ENCODE measurements around the gene MKRN1.
"Not testable (repeated sequence)": the region's sequence is repeated elsewhere in the genome, so short reads cannot be mapped to it uniquely, and the experiment has no call there.

MKRN1 gene

DNA sequence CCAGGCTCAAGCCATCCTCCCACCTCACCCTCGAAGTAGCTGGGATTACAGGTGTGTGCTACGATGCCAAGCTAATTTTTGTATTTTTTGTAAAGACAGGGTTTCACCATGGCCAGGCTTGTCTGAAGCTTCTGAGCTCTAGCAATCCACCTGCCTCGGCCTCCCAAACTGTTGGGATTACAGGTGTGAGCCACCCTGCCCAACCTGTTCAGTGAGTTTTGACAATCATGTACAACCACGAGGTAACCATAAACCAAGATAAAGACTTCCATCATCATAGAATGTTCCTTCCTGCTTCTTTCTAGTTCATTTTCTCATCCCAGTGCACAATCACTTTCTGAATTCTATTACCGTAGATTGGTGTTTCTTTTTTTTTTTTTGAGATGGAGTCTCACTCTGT is 30.5 kb upstream of the MKRN1 start:
- Histone ChIP-seq H3K9me3 (ENCODE audit: low read length) (no peaks in the 10 kb centered on the region), H3K4me2 (ENCODE audit: low read length) (no peak overlapping the region), H3F3A (ENCODE audit: insufficient read depth, low read length) (no peaks in the 10 kb centered on the region), H3K27me3 (ENCODE audit: insufficient read depth, low read length) (no peaks in the 10 kb centered on the region), H3K4me3 (ENCODE audit: low read depth, low read length, poor library complexity, severe bottlenecking) (no peak overlapping the region), H3K4me1 (ENCODE audit: insufficient read depth, low read length, severe bottlenecking) (no peaks in the 10 kb centered on the region), H3K36me3 (ENCODE audit: insufficient read depth, low read length) (no peaks in the 10 kb centered on the region), H3K9ac (ENCODE audit: low read length) (no peak overlapping the region), H3K9me2 (ENCODE audit: low read depth, low read length) (no peaks in the 10 kb centered on the region), H4K20me1 (ENCODE audit: insufficient read depth, low read length) (no peaks in the 10 kb centered on the region), H2AFZ (ENCODE audit: low read length) (no peak overlapping the region), H3K27ac (ENCODE audit: low read depth, low read length, poor library complexity, severe bottlenecking) (no peak overlapping the region), H3K79me2 (ENCODE audit: insufficient read depth, low read length) (no peaks in the 10 kb centered on the region)
- TF ChIP-seq EZH2 (IDR thresholded peaks at IDR 0.05; ENCODE audit: borderline replicate concordance, low read length): no peak
- TF ChIP-seq, protein P1, sequence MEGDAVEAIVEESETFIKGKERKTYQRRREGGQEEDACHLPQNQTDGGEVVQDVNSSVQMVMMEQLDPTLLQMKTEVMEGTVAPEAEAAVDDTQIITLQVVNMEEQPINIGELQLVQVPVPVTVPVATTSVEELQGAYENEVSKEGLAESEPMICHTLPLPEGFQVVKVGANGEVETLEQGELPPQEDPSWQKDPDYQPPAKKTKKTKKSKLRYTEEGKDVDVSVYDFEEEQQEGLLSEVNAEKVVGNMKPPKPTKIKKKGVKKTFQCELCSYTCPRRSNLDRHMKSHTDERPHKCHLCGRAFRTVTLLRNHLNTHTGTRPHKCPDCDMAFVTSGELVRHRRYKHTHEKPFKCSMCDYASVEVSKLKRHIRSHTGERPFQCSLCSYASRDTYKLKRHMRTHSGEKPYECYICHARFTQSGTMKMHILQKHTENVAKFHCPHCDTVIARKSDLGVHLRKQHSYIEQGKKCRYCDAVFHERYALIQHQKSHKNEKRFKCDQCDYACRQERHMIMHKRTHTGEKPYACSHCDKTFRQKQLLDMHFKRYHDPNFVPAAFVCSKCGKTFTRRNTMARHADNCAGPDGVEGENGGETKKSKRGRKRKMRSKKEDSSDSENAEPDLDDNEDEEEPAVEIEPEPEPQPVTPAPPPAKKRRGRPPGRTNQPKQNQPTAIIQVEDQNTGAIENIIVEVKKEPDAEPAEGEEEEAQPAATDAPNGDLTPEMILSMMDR (IDR thresholded peaks at IDR 0.05; ENCODE audit: low read length): no peak

DNA sequence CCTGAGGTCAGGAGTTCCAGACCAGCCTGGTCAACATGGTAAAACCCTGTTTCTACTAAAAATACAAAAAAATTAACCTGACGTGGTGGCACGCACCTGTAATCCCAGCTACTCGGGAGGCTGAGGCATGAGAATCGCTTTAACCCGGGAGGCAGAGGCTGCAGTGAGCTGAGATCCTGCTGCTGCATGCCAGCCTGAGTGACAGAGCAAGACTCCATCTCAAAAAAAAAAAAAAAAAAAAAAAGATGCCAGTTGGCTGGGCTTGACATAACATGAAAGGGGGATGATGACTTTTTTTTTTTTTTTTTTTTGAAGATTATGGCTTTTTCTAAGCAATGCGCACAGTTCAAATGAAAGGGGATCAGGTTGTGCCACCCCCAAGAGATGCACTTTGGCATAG is 28.3 kb upstream of the MKRN1 start:
- H3K79me2 ChIP-seq (ENCODE audit: insufficient read depth, low read length); H3K4me1 ChIP-seq (ENCODE audit: insufficient read depth, low read length, severe bottlenecking); H3F3A ChIP-seq (ENCODE audit: insufficient read depth, low read length); H3K9me3 ChIP-seq (ENCODE audit: low read length); H3K4me2 ChIP-seq (ENCODE audit: low read length); H3K4me3 ChIP-seq (ENCODE audit: low read depth, low read length, poor library complexity, severe bottlenecking); H4K20me1 ChIP-seq (ENCODE audit: insufficient read depth, low read length); H3K27ac ChIP-seq (ENCODE audit: low read depth, low read length, poor library complexity, severe bottlenecking); H3K9ac ChIP-seq (ENCODE audit: low read length); H3K27me3 ChIP-seq (ENCODE audit: insufficient read depth, low read length); H3K36me3 ChIP-seq (ENCODE audit: insufficient read depth, low read length); H2AFZ ChIP-seq (ENCODE audit: low read length); H3K9me2 ChIP-seq (ENCODE audit: low read depth, low read length): not testable (repeated sequence)

- Histone ChIP-seq H4K20me1 (ENCODE audit: insufficient read depth, low read length) (no peaks in the 10 kb centered on the region), H3K36me3 (ENCODE audit: insufficient read depth, low read length) (no peaks in the 10 kb centered on the region), H3K79me2 (ENCODE audit: insufficient read depth, low read length) (no peaks in the 10 kb centered on the region), H3K4me2 (ENCODE audit: low read length) (no peak overlapping the region), H3K27me3 (ENCODE audit: insufficient read depth, low read length) (no peaks in the 10 kb centered on the region), H2AFZ (ENCODE audit: low read length) (no peak overlapping the region), H3K4me3 (ENCODE audit: low read depth, low read length, poor library complexity, severe bottlenecking) (no peak overlapping the region), H3K4me1 (ENCODE audit: insufficient read depth, low read length, severe bottlenecking) (no peaks in the 10 kb centered on the region), H3K9ac (ENCODE audit: low read length) (no peak overlapping the region), H3K9me3 (ENCODE audit: low read length) (no peaks in the 10 kb centered on the region), H3K9me2 (ENCODE audit: low read depth, low read length) (no peaks in the 10 kb centered on the region), H3K27ac (ENCODE audit: low read depth, low read length, poor library complexity, severe bottlenecking) (no peak overlapping the region), H3F3A (ENCODE audit: insufficient read depth, low read length) (no peaks in the 10 kb centered on the region)
- TF ChIP-seq EZH2 (IDR thresholded peaks at IDR 0.05; ENCODE audit: borderline replicate concordance, low read length): no peak
- TF ChIP-seq, protein P1 (IDR thresholded peaks at IDR 0.05; ENCODE audit: low read length): no peak
Observed at GRCh38 chr7:140506788-140507464, 27.6 kb upstream of the MKRN1 start.

DNA sequence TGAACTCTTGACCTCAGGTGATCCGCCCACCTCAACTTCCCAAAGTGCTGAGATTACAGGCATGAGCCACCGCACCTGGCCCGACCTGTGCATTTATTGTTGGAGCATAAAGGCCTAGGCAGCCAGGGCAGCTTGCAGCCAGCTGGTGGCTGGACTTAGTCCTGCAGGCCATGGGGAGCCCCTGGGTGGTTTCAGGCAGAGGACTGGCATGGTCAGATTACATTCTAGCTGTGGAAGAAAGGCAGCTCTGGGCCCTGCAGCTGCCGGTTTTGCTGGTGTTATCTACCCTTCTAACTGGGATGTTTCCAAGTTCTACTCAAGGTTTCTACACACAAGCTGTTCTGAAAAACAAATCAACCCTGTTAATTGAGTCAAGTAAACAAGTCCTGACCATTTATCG is 22.7 kb upstream of the MKRN1 start:
- Histone ChIP-seq H3K9me2 (ENCODE audit: low read depth, low read length) (no peaks in the 10 kb centered on the region), H4K20me1 (ENCODE audit: insufficient read depth, low read length) (no peaks in the 10 kb centered on the region), H3K79me2 (ENCODE audit: insufficient read depth, low read length) (no peaks in the 10 kb centered on the region), H3K4me3 (ENCODE audit: low read depth, low read length, poor library complexity, severe bottlenecking) (no peak overlapping the region), H3F3A (ENCODE audit: insufficient read depth, low read length) (no peaks in the 10 kb centered on the region), H3K27me3 (ENCODE audit: insufficient read depth, low read length) (no peaks in the 10 kb centered on the region), H2AFZ (ENCODE audit: low read length) (no peak overlapping the region), H3K36me3 (ENCODE audit: insufficient read depth, low read length) (no peaks in the 10 kb centered on the region), H3K9me3 (ENCODE audit: low read length) (no peaks in the 10 kb centered on the region), H3K4me1 (ENCODE audit: insufficient read depth, low read length, severe bottlenecking) (no peaks in the 10 kb centered on the region), H3K4me2 (ENCODE audit: low read length) (no peak overlapping the region), H3K9ac (ENCODE audit: low read length) (no peak overlapping the region), H3K27ac (ENCODE audit: low read depth, low read length, poor library complexity, severe bottlenecking) (no peak overlapping the region)
- no peak for TF ChIP-seq EZH2 (IDR thresholded peaks at IDR 0.05; ENCODE audit: borderline replicate concordance, low read length)
- TF ChIP-seq, protein P1 (IDR thresholded peaks at IDR 0.05; ENCODE audit: low read length): no peak

- not testable (repeated sequence) for H3K27me3 ChIP-seq (ENCODE audit: insufficient read depth, low read length); H3K36me3 ChIP-seq (ENCODE audit: insufficient read depth, low read length); H3K4me2 ChIP-seq (ENCODE audit: low read length); H3K27ac ChIP-seq (ENCODE audit: low read depth, low read length, poor library complexity, severe bottlenecking); H3F3A ChIP-seq (ENCODE audit: insufficient read depth, low read length); H3K4me3 ChIP-seq (ENCODE audit: low read depth, low read length, poor library complexity, severe bottlenecking); H3K9me3 ChIP-seq (ENCODE audit: low read length); H3K4me1 ChIP-seq (ENCODE audit: insufficient read depth, low read length, severe bottlenecking); H2AFZ ChIP-seq (ENCODE audit: low read length); H4K20me1 ChIP-seq (ENCODE audit: insufficient read depth, low read length); H3K9me2 ChIP-seq (ENCODE audit: low read depth, low read length); H3K79me2 ChIP-seq (ENCODE audit: insufficient read depth, low read length); H3K9ac ChIP-seq (ENCODE audit: low read length)
Observed at GRCh38 chr7:140497807-140498206, 18.5 kb upstream of the MKRN1 start.

Data from OCI-LY1 (cell line).